Parathyroid adenoma (tissue), 2 donors: ENCODE measurements around the gene NSF.
"Not testable (repeated sequence)": the region's sequence is repeated elsewhere in the genome, so short reads cannot be mapped to it uniquely, and the experiment has no call there.

Experiments
- H2AFZ ChIP-seq: fragments of 300-600 bp; sonication (generic); one replicate; pipeline ENCODE4 v1.7.0; 2017; ENCODE audit warnings: antibody characterized with exemption, mild to moderate bottlenecking
- H3K27ac ChIP-seq: fragments of 300-600 bp; sonication (generic); one replicate; pipeline ENCODE4 v1.7.0; 2017
- H3K27me3 ChIP-seq: fragments of 300-600 bp; sonication (generic); one replicate; pipeline ENCODE4 v1.7.0; 2017; ENCODE audit warnings: low read length; ENCODE audit not compliant: control insufficient read depth, insufficient read depth
- H3K36me3 ChIP-seq: fragments of 300-600 bp; sonication (generic); one replicate; pipeline ENCODE4 v1.7.0; 2017; ENCODE audit warnings: low read length; ENCODE audit not compliant: control insufficient read depth, insufficient read depth
- H3K4me1 ChIP-seq: fragments of 300-600 bp; sonication (generic); one replicate; pipeline ENCODE4 v1.7.0; 2017; ENCODE audit warnings: control low read depth
- H3K4me2 ChIP-seq: fragments of 300-600 bp; sonication (generic); one replicate; pipeline ENCODE4 v1.7.0; 2017; ENCODE audit warnings: low read length
- H3K4me3 ChIP-seq: fragments of 300-600 bp; sonication (generic); one replicate; pipeline ENCODE4 v1.7.0; 2017; ENCODE audit warnings: low read depth, low read length
- H3K79me2 ChIP-seq: fragments of 300-600 bp; sonication (generic); one replicate; pipeline ENCODE4 v1.7.0; 2017; ENCODE audit warnings: control low read depth
- H3K9ac ChIP-seq: fragments of 300-600 bp; sonication (generic); one replicate; pipeline ENCODE4 v1.7.0; 2017; ENCODE audit warnings: mild to moderate bottlenecking
- H3K9me3 ChIP-seq: fragments of 300-600 bp; sonication (generic); one replicate; pipeline ENCODE4 v1.7.0; 2017; ENCODE audit warnings: low read length; ENCODE audit not compliant: control insufficient read depth
- donor health status: primary hyperparathyroidism.

NSF gene

GRCh38 chr17:46663552-46663951 lies 73.1 kb downstream of the NSF start:
- H2AFZ ChIP-seq, H3K9ac ChIP-seq, H3K4me2 ChIP-seq, H3K79me2 ChIP-seq, H3K27me3 ChIP-seq, H3K27ac ChIP-seq, H3K36me3 ChIP-seq, H3K4me1 ChIP-seq, H3K4me3 ChIP-seq, H3K9me3 ChIP-seq: not testable (repeated sequence)

DNA sequence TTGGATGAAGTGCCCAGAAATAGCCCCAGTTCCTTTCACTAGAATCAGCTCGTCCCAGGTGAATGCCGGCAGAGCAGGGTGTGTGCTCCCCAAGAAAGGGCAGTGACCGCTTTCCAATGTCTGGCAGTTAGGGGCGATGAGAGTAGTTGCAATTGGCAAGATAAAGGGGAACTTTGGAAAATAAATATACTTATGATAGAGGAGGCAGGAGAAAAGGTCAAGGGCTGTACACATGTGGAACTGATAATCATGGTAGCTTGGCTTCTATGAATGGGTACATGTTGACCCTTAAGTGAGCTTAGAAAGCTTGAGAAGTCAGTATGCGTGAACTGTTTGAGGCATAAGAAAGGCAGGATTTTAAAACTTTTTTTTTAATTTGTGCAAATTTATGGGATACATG lies 75.5 kb downstream of the NSF start:
- not testable (repeated sequence) for H3K9me3 ChIP-seq, H3K9ac ChIP-seq, H3K4me1 ChIP-seq, H2AFZ ChIP-seq, H3K36me3 ChIP-seq, H3K27me3 ChIP-seq, H3K4me2 ChIP-seq, H3K4me3 ChIP-seq, H3K79me2 ChIP-seq, H3K27ac ChIP-seq

DNA sequence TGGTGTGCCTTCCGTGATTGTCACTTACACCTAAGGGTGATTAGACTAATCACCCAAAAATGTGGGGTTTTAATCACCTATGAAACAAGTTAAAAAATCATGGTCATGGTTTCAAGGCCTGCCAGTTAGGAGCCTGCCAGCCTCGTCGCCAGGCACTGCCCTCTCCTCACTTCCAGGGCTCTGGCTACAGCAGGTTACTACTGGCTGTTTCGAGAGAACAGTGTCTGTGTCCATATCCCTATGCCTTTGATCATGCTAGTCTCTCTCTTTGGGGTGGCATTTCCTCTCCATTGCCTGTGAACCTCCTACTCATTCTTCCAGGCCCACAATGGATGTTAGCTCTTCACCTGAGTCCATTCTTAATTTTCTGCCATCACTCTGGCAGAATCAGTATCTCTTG lies 80.3 kb downstream of the NSF start:
- H2AFZ ChIP-seq, H3K27me3 ChIP-seq, H3K4me2 ChIP-seq, H3K9me3 ChIP-seq, H3K36me3 ChIP-seq, H3K9ac ChIP-seq, H3K27ac ChIP-seq, H3K4me3 ChIP-seq, H3K4me1 ChIP-seq, H3K79me2 ChIP-seq: not testable (repeated sequence)

- not testable (repeated sequence) for H3K36me3 ChIP-seq, H3K4me2 ChIP-seq, H3K4me3 ChIP-seq, H3K27me3 ChIP-seq, H3K4me1 ChIP-seq, H3K9ac ChIP-seq, H3K9me3 ChIP-seq, H3K27ac ChIP-seq, H2AFZ ChIP-seq, H3K79me2 ChIP-seq
These were observed 82.3 kb downstream of the NSF start for GRCh38 chr17:46672777-46673176.

DNA sequence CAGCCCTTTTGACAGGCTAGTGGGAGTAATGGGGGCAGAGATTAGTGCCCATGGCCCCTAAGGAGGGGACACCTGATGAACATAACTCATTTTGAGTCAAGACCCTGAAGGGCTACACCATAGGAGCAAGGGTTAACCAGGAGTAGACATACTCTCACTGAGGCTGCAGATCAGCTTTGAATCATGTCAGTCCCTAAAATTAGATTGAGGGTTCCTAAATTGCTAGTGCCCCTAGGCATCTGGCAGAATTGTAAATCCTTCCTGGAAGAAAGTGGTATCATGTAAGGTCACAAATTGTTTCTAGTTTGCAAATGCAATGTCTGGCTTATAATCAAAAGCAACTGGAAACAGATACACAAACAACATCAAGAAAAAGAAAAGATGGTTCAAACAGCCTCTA lies 87.3 kb downstream of the NSF start:
- not testable (repeated sequence) for H3K79me2 ChIP-seq, H3K9me3 ChIP-seq, H3K27ac ChIP-seq, H3K4me3 ChIP-seq, H3K4me2 ChIP-seq, H3K4me1 ChIP-seq, H2AFZ ChIP-seq, H3K36me3 ChIP-seq, H3K27me3 ChIP-seq, H3K9ac ChIP-seq

DNA sequence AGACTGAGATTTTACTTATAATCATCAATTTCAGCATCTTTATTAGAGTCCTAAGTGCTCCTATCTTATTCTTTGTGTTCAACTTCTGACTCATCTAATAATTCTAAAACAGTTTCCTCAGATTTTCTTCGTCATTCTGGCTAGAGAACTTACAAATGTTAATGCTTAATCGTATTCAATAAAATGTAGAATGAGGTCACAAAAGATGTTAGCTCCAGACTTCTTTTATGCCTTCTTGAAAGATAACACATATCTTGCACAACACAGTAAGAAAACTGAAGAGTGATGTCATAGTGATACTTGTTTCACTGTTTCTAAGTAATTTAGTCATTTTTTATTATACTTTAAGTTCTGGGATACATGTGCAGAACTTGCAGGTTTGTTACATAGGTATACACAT lies 93.2 kb downstream of the NSF start:
- H3K9ac ChIP-seq, H3K4me1 ChIP-seq, H3K79me2 ChIP-seq, H3K27me3 ChIP-seq, H3K9me3 ChIP-seq, H3K4me3 ChIP-seq, H3K4me2 ChIP-seq, H3K27ac ChIP-seq, H3K36me3 ChIP-seq, H2AFZ ChIP-seq: not testable (repeated sequence)

- H2AFZ ChIP-seq, H3K9ac ChIP-seq, H3K27ac ChIP-seq, H3K27me3 ChIP-seq, H3K4me3 ChIP-seq, H3K4me2 ChIP-seq, H3K79me2 ChIP-seq, H3K36me3 ChIP-seq, H3K9me3 ChIP-seq, H3K4me1 ChIP-seq: not testable (repeated sequence)
These were observed 94.8 kb downstream of the NSF start for GRCh38 chr17:46685284-46685683.

GRCh38 chr17:46692196-46692595 lies 101.7 kb downstream of the NSF start:
- not testable (repeated sequence) for H3K4me1 ChIP-seq, H3K36me3 ChIP-seq, H3K9ac ChIP-seq, H3K4me2 ChIP-seq, H3K27me3 ChIP-seq, H3K79me2 ChIP-seq, H3K27ac ChIP-seq, H3K4me3 ChIP-seq, H2AFZ ChIP-seq, H3K9me3 ChIP-seq

- not testable (repeated sequence) for H3K4me1 ChIP-seq, H3K9me3 ChIP-seq, H3K4me2 ChIP-seq, H3K36me3 ChIP-seq, H3K79me2 ChIP-seq, H3K4me3 ChIP-seq, H3K27me3 ChIP-seq, H2AFZ ChIP-seq, H3K27ac ChIP-seq, H3K9ac ChIP-seq
These were observed 102.8 kb downstream of the NSF start for GRCh38 chr17:46693283-46693682.

GRCh38 chr17:46696522-46696921 lies 106.1 kb downstream of the NSF start:
- not testable (repeated sequence) for H3K27ac ChIP-seq, H3K9me3 ChIP-seq, H3K27me3 ChIP-seq, H3K4me2 ChIP-seq, H3K4me1 ChIP-seq, H3K79me2 ChIP-seq, H3K4me3 ChIP-seq, H2AFZ ChIP-seq, H3K9ac ChIP-seq, H3K36me3 ChIP-seq

DNA sequence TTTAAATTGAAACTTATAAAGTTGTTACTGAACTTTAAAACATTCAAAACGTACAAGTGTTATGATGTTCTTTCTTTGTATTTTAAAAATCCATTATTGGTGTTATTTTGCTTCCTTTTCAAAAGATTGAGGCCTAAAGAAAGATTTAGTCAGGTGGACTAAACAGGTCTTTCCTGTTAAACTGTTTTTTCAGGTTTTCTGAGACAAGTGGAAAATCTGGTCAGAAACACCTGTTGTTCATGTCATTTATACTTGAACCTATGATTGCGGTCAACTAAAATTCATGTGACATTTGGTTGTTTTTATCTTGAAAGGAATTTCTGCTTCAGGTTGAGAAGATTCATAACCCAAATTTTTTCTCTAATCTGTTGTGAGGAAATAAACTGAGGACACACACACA lies 108.5 kb downstream of the NSF start:
- not testable (repeated sequence) for H3K9me3 ChIP-seq, H3K9ac ChIP-seq, H3K27ac ChIP-seq, H3K79me2 ChIP-seq, H3K36me3 ChIP-seq, H3K4me1 ChIP-seq, H3K4me3 ChIP-seq, H3K27me3 ChIP-seq, H2AFZ ChIP-seq, H3K4me2 ChIP-seq
